Measurements from ENCODE around the gene PRPS1L1.

The PRPS1L1 gene

DNA sequence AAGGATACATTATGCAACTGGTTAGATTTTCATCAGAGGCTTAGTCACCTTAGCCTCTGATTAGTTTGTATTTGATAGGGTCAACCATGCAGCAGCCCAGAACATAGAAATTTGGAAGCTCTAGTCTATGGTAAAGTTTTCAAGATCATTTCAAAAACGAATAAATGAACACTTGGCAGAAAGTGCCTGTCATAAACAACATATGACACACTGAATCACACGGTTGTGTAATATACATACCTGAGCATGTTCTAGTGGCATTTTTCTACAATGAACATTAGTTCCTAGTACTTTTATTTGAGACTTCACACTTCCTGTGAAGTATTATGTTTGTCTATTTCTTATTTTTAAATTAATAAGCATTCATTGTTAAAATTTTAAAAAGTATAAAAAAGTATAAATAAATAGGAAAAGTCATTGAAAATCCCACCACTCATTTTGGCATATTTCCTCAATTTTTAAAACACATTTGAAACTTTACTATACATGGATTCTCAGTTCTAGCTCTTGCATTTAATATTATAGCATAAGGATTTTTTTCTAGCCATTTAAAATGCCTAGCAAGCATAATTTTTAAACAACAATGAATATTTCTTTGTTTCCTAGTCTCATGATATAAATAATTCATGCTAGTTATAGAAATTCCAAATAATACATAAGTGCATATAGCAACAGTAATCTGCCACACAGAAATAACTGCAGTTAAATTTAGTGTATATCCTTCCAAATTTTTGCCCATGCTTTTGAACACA is 25.7 kb upstream of the PRPS1L1 start:
- no peak for TF ChIP-seq ZFX (IDR thresholded peaks at IDR 0.05)
- no peak for TF ChIP-seq CTCF (conservative IDR thresholded peaks at IDR 0.05)
- H3K27ac ChIP-seq: no peak overlapping the region

DNA sequence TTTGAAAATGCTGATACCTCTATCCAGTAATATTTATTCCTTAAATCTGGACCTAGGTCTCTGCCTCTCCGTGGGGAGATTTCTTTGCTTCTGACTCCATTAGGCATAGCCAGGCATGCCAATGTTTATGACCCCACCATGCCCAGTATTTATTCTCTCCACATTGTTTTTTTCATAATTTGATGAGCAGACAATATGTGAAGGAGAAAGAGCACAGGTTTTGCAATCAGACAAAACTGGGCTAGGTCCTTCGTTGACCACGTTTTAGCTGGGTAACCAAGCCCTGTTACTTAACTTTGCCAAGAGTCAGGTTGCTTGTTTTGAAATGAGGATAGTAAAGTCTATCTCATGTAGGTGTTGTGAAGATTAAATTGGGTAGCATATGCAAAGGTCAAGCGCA is 21.6 kb upstream of the PRPS1L1 start:
- no peak overlapping the region for H3K27ac ChIP-seq
- TF ChIP-seq CTCF (conservative IDR thresholded peaks at IDR 0.05) (no peak), ZFX (IDR thresholded peaks at IDR 0.05) (no peak)

GRCh38 chr7:18046601-18047000 is 19.0 kb upstream of the PRPS1L1 start:
- H3K27ac ChIP-seq: no peak overlapping the region
- no peak for TF ChIP-seq CTCF (conservative IDR thresholded peaks at IDR 0.05)
- no peak for TF ChIP-seq ZFX (IDR thresholded peaks at IDR 0.05)

DNA sequence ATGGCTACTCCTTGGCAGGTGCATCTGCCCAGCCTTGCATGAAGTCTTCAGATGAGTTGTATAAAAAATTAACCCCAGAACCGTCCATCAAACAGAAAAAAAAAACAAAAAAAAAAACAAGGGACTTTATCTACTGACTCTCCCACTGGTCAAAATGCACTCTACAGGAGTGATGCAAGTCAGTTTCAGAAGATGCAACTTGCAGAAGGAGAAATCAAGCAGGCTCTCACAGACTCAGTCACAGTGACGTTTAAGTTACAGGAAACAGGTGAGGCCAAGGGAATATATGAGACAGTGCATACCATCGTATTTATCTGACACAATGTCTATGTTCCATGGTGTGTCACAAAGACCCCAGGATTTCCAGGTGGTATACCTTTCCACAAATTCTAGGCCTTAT is 17.5 kb upstream of the PRPS1L1 start:
- no peak overlapping the region for H3K27ac ChIP-seq
- TF ChIP-seq ZFX (IDR thresholded peaks at IDR 0.05) (no peak), CTCF (conservative IDR thresholded peaks at IDR 0.05) (no peak)

DNA sequence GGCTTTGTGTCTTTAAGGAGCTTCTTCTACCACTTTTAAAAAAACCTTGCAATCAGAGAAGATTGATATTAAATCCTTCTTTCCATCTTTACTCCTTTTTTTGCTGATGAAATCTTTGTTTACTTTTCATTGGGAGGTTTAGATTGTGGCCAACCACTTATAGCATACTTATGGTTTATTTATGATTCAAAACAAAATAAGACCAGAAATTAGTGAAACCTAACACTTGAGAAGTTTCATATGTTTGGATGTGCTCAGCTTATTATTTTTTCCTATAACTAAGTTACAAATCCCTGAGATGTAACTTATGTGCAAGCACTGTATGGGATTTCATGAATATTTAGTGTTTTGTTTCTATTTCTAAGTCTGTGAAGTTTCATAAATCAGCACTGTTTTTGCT is 13.5 kb upstream of the PRPS1L1 start:
- TF ChIP-seq ZFX (IDR thresholded peaks at IDR 0.05): no peak
- TF ChIP-seq CTCF (conservative IDR thresholded peaks at IDR 0.05): no peak

DNA sequence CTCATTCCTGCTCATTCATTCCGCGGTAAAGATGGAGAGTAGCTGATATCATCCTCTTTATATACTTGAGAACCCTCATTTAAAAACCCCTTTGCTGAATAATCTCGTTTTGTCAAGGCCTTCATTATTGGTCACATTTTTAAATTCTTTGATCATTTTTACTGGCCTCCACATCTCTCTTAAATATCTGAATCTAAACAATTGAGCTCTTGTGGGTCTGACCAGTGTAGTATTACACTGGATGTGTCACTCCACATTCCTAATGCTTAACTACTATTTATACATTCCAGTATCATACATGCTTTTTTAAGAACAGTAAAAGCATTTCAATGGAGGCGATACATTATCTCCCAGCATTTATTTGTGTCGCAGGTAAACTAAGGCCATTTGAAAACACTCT is 12.6 kb upstream of the PRPS1L1 start:
- TF ChIP-seq CTCF (conservative IDR thresholded peaks at IDR 0.05): no peak
- TF ChIP-seq ZFX (IDR thresholded peaks at IDR 0.05): no peak
- H3K27ac ChIP-seq: no peak overlapping the region

More for the DNA sequence above, 13.5 kb upstream of the PRPS1L1 start:
- no peak overlapping the region for H3K27ac ChIP-seq

- H3K27ac ChIP-seq: no peak overlapping the region
- TF ChIP-seq CTCF (conservative IDR thresholded peaks at IDR 0.05) (no peak), ZFX (IDR thresholded peaks at IDR 0.05) (no peak)
Measured at GRCh38 chr7:18038382-18038781, 10.7 kb upstream of the PRPS1L1 start.
